Germinal center (tissue), 1 donor: ENCODE results near the gene DRAM2.

Experiments
- DNase-seq: peaks from one replicate; pipeline ENCODE4 v3.0.0; 2012; ENCODE audit warnings: mixed read lengths, low spot score

DRAM2 gene

GRCh38 chr1:111139956-111140679 lies at the start of gene DRAM2, which contains the start of gene CEPT1:
Gene DRAM2 (minus strand): TSS chr1:111140093. CDS start chr1:111131554, 8,539 bp downstream.
Gene CEPT1 (plus strand): TSS chr1:111140223. CDS start chr1:111147715, 7,492 bp downstream.
- peak; percentile 96 for DNase-seq

- DNase-seq, result no peak
These were observed 44.8 kb upstream of the DRAM2 start for GRCh38 chr1:111184663-111185062.

GRCh38 chr1:111183308-111184069 lies 43.6 kb upstream of the DRAM2 start:
- no peak for DNase-seq

- DNase-seq, result no peak
These were observed 42.2 kb upstream of the DRAM2 start for GRCh38 chr1:111182052-111182451.

- DNase-seq, result no peak
These were observed 40.2 kb upstream of the DRAM2 start for GRCh38 chr1:111179968-111180533.

GRCh38 chr1:111176678-111177077 lies 36.8 kb upstream of the DRAM2 start:
- no peak for DNase-seq

- DNase-seq, result no peak
These were observed 35.5 kb upstream of the DRAM2 start for GRCh38 chr1:111175349-111175748.

- DNase-seq, result no peak
These were observed 34.2 kb upstream of the DRAM2 start for GRCh38 chr1:111174070-111174469.

GRCh38 chr1:111172463-111172862 lies 32.6 kb upstream of the DRAM2 start:
- DNase-seq, result no peak

GRCh38 chr1:111164151-111164550 lies 24.3 kb upstream of the DRAM2 start:
- DNase-seq, result no peak

- DNase-seq, result no peak
These were observed 23.5 kb upstream of the DRAM2 start for GRCh38 chr1:111163363-111163762.

- DNase-seq, result no peak
These were observed 22.6 kb upstream of the DRAM2 start for GRCh38 chr1:111162488-111162880.

- DNase-seq, result no peak
These were observed 22.1 kb upstream of the DRAM2 start for GRCh38 chr1:111161843-111162487.

- no peak for DNase-seq
These were observed 17.5 kb upstream of the DRAM2 start for GRCh38 chr1:111157431-111157830.

GRCh38 chr1:111154021-111154999 lies 14.4 kb upstream of the DRAM2 start:
- DNase-seq, result no peak

GRCh38 chr1:111151838-111152237 lies 11.9 kb upstream of the DRAM2 start:
- DNase-seq, result no peak

- no peak for DNase-seq
These were observed 8.5 kb upstream of the DRAM2 start for GRCh38 chr1:111148376-111148881.

- no peak for DNase-seq
These were observed 8.1 kb upstream of the DRAM2 start for GRCh38 chr1:111147948-111148347.

- DNase-seq, result no peak
These were observed 6.3 kb upstream of the DRAM2 start for GRCh38 chr1:111145963-111146768.

- no peak for DNase-seq
These were observed 5.6 kb upstream of the DRAM2 start for GRCh38 chr1:111145542-111145941.
